ENCODE results near the gene STOX2.

STOX2 gene

GRCh38 chr4:184014301-184014700 lies 109.2 kb downstream of the STOX2 start:
- Histone ChIP-seq H3K4me3 (ENCODE audit: low read length) (no peak overlapping the region), H3K36me3 (ENCODE audit: control insufficient read depth, insufficient read depth, low read length, severe bottlenecking) (no peaks in the 10 kb centered on the region), H3K27me3 (replicated peaks; ENCODE audit: control insufficient read depth, insufficient read depth, low read length) (no peaks in the 10 kb centered on the region)

DNA sequence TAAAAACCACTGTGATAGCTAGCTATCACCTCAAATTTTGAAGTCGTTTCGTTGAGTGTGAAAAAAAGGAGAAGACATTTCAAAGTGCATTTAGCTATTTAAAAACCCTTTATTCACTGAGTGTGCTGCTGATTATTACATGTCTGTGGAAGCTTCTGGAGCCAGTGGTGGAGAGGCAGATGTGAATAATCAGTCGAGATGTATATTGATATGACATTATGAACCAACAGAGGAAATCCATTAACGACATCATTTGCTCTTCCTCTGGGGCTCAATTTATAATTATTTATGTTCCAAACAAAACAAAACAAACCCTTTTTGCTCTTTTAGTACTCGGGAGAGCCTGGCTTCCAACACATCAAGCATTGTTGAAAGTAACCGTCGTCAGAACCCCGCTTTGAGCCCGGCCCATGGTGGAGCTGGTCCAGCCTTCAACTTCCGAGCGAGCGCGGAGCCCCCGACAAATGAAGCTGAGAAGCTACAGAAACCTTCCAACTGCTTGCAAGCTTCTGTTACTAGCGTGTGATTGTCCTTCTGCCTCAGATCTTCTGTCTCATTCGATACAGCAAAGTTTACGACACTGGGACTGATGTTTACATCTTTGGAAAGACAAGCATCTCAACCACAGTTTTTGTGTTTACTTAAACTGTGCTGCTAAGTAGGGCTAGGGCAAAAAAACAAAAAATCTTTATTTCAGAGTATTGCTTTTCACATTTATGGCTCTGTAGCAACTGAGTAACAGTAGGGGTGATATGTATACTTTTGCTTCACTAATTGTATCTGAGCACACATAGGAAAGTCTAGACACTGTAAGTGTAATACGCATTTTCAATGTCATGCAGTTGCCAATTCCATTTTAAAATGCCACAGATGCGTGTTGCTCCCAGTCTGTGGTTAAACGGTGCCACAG lies 111.9 kb downstream of the STOX2 start:
- no peak for DNase-seq (ENCODE audit: low read depth)
- Histone ChIP-seq H3K27me3 (replicated peaks; ENCODE audit: control insufficient read depth, insufficient read depth, low read length) (no peaks in the 10 kb centered on the region), H3K9ac (ENCODE audit: low read length) (no peak overlapping the region), H3K4me1 (ENCODE audit: control insufficient read depth, insufficient read depth, low read length) (no peaks in the 10 kb centered on the region), H3K4me3 (ENCODE audit: low read length) (no peak overlapping the region), H3K9me3 (ENCODE audit: control insufficient read depth, low read length) (no peaks in the 10 kb centered on the region), H3K36me3 (ENCODE audit: control insufficient read depth, insufficient read depth, low read length, severe bottlenecking) (no peaks in the 10 kb centered on the region)

More at GRCh38 chr4:184014301-184014700, 109.2 kb downstream of the STOX2 start:
- no peaks in the 10 kb centered on the region for H3K9me3 ChIP-seq (ENCODE audit: control insufficient read depth, low read length)
- no peak for DNase-seq (ENCODE audit: low read depth)
- no peaks in the 10 kb centered on the region for H3K4me1 ChIP-seq (ENCODE audit: control insufficient read depth, insufficient read depth, low read length)
- no peak overlapping the region for H3K9ac ChIP-seq (ENCODE audit: low read length)

DNA sequence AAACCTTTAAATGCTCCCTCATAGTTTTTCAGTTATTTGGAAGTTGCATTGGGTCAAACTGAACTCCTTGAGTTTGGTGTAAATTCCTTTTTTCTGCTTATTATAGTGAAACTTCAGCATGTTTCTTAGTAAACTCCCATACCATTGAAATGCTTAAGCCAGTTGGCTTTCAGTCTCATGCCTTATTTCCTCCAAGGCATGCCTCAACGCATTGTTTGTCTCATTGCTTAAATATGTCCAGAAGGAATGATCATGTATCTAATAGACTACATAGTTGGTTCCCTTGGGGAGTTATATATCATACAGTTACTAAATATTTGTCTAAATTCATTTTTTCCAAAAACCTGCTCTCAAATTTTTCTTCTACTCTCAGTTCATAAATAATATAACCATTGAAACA lies 114.0 kb downstream of the STOX2 start:
- no peaks in the 10 kb centered on the region for H3K9me3 ChIP-seq (ENCODE audit: control insufficient read depth, low read length)
- DNase-seq (ENCODE audit: low read depth) = peak; percentile 3

DNA sequence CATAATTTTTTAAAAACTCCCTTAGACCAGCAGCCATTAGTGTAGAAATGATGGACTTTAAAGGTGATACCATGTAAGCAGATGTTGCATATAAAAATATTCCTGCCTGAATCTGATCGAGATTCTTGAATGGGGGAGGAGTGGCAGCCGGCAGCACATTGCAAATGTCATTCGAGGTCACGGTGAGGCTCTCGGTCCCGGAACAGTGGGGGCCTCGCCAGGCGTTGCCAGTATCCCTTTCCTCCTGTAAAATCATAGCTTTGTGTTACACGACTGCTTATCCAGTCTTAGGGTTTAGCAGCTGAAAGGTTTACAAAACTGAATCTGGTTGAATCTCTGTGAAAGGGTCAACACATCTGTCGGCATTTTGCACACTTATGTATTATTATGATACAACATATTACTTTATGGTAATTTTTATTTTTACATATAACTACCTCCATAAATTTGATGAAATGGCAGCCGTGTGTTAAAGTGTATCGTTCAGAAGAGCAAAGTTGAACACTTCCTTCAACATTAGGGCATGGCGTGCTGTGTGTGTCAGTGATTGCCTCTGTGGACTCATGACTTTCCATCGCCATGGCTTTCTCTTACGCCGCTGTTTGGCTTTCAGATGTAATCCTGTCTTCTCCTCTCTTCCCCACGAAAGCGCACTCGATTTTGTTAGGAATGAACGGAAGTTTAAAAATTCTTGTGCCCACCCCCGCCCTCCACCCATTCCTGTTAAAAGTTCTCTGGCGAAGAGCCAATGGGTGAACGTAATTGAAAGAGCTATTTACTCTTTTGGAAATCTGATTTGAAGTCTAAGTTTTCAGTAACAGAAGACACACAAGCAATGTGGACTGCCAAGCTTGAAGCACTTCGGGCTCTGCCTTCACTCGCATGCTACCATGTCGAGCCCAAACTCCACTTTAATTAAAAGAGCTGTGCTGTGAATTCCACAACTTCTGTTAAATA lies 114.8 kb downstream of the STOX2 start:
- Histone ChIP-seq H3K4me3 (ENCODE audit: low read length) (no peak overlapping the region), H3K9ac (ENCODE audit: low read length) (no peak overlapping the region), H3K27me3 (replicated peaks; ENCODE audit: control insufficient read depth, insufficient read depth, low read length) (no peaks in the 10 kb centered on the region), H3K36me3 (ENCODE audit: control insufficient read depth, insufficient read depth, low read length, severe bottlenecking) (no peaks in the 10 kb centered on the region), H3K9me3 (ENCODE audit: control insufficient read depth, low read length) (no peaks in the 10 kb centered on the region), H3K4me1 (ENCODE audit: control insufficient read depth, insufficient read depth, low read length) (no peaks in the 10 kb centered on the region)
- DNase-seq (ENCODE audit: low read depth) = no peak

More for the DNA sequence above, 114.0 kb downstream of the STOX2 start:
- Histone ChIP-seq H3K27me3 (replicated peaks; ENCODE audit: control insufficient read depth, insufficient read depth, low read length) (no peaks in the 10 kb centered on the region), H3K4me1 (ENCODE audit: control insufficient read depth, insufficient read depth, low read length) (no peaks in the 10 kb centered on the region), H3K4me3 (ENCODE audit: low read length) (no peak overlapping the region), H3K9ac (ENCODE audit: low read length) (no peak overlapping the region), H3K36me3 (ENCODE audit: control insufficient read depth, insufficient read depth, low read length, severe bottlenecking) (no peaks in the 10 kb centered on the region)

DNA sequence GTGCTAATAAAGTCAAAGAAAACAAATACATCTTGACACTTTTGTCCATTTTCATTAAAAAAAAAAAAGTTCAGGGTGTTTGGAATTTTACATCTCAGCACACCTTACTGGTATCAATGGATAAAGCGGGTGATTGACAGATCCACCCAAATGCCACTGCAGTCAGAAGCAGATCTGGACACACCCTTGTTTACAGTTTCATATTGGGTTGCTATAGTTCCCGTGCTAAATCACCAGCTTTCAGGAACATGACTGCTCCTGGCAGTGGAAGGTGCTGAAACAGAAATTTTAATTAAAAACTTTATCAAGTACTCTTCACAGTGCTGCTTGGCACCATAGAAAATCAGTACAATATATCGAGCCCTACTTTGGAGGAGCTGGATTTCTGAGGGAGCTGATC lies 116.3 kb downstream of the STOX2 start:
- no peak overlapping the region for H3K9ac ChIP-seq (ENCODE audit: low read length)
- no peaks in the 10 kb centered on the region for H3K36me3 ChIP-seq (ENCODE audit: control insufficient read depth, insufficient read depth, low read length, severe bottlenecking)
- no peak for DNase-seq (ENCODE audit: low read depth)
- H3K27me3 ChIP-seq (replicated peaks; ENCODE audit: control insufficient read depth, insufficient read depth, low read length) = no peaks in the 10 kb centered on the region
- H3K4me1 ChIP-seq (ENCODE audit: control insufficient read depth, insufficient read depth, low read length) = no peaks in the 10 kb centered on the region
- H3K4me3 ChIP-seq (ENCODE audit: low read length) = no peak overlapping the region
- no peaks in the 10 kb centered on the region for H3K9me3 ChIP-seq (ENCODE audit: control insufficient read depth, low read length)

- no peaks in the 10 kb centered on the region for H3K36me3 ChIP-seq (ENCODE audit: control insufficient read depth, insufficient read depth, low read length, severe bottlenecking)
- no peaks in the 10 kb centered on the region for H3K9me3 ChIP-seq (ENCODE audit: control insufficient read depth, low read length)
- no peak for DNase-seq (ENCODE audit: low read depth)
- no peak overlapping the region for H3K9ac ChIP-seq (ENCODE audit: low read length)
- H3K4me1 ChIP-seq (ENCODE audit: control insufficient read depth, insufficient read depth, low read length) = no peaks in the 10 kb centered on the region
- H3K4me3 ChIP-seq (ENCODE audit: low read length) = no peak overlapping the region
- no peaks in the 10 kb centered on the region for H3K27me3 ChIP-seq (replicated peaks; ENCODE audit: control insufficient read depth, insufficient read depth, low read length)
Observed at GRCh38 chr4:184022679-184023383, 117.7 kb downstream of the STOX2 start.

GRCh38 chr4:184024637-184025036 lies 119.5 kb downstream of the STOX2 start:
- Histone ChIP-seq H3K36me3 (ENCODE audit: control insufficient read depth, insufficient read depth, low read length, severe bottlenecking) (no peaks in the 10 kb centered on the region), H3K4me1 (ENCODE audit: control insufficient read depth, insufficient read depth, low read length) (no peaks in the 10 kb centered on the region), H3K4me3 (ENCODE audit: low read length) (no peak overlapping the region), H3K9ac (ENCODE audit: low read length) (no peak overlapping the region), H3K9me3 (ENCODE audit: control insufficient read depth, low read length) (no peaks in the 10 kb centered on the region), H3K27me3 (replicated peaks; ENCODE audit: control insufficient read depth, insufficient read depth, low read length) (peaks cover 5% of the 10 kb centered on the region)
- no peak for DNase-seq (ENCODE audit: low read depth)

DNA sequence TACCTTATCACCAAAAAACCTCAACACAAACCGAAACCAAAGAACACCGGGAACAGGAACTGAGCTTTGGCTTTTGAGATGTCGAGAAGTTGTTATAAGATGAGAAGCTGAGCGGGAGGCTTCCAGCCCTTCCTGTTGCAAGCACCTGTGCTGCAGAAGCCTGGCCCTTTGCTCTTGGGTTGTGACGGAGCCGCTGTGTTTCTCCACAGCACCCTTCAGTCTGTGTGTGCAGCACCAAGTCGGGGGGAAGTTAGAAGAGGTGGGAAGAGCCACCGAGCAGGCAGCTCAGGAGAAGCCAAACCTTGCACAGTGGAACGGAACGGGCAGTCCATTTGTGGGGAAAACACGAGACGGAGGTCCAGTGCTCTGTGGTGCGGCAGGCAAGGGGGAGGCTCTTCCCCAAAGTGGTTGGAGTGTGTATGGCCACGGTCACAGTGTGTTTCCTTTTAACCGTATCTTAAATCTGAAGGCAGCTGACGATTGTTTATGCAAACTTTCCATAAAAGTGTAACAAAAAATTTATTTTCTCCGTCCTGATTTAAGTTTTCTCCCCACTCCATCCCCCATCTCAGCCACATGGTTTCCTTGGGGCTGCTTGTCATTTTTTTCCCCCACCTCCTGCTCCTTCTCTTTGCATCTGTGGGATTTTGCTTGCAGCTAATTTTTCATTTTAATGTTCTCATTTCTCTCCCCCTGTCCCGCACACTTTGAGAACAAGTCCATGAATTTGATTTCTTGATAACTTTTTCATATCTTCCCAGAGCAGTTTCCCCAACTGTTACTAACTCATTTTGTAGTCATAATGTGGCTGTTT lies 123.7 kb downstream of the STOX2 start:
- peaks cover 5% of the 10 kb centered on the region for H3K27me3 ChIP-seq (replicated peaks; ENCODE audit: control insufficient read depth, insufficient read depth, low read length)
- no peaks in the 10 kb centered on the region for H3K9me3 ChIP-seq (ENCODE audit: control insufficient read depth, low read length)
- H3K9ac ChIP-seq (ENCODE audit: low read length) = no peak overlapping the region
- peak overlapping the region; percentile 62 for H3K4me3 ChIP-seq (ENCODE audit: low read length)
- H3K36me3 ChIP-seq (ENCODE audit: control insufficient read depth, insufficient read depth, low read length, severe bottlenecking) = no peaks in the 10 kb centered on the region
- no peaks in the 10 kb centered on the region for H3K4me1 ChIP-seq (ENCODE audit: control insufficient read depth, insufficient read depth, low read length)
- DNase-seq (ENCODE audit: low read depth) = no peak

DNA sequence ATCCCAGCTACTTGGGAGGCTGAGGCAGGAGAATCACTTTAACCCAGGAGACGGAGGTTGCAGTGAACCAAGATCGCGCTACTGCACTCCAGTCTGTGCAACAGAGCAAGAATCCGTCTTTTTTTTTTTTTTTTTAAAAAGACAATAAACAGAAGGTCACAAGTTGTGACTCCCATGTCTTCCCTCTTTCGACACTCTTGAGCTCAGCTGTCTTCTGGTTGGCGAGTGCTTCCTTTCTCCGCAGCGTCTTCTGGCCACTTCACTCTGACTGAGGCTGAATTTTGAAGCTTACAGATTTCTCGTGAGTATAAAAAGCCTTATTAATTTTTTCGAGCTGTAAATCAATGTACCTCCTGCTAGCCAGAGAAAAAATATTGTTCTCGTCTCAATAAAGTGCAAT lies 124.9 kb downstream of the STOX2 start:
- Histone ChIP-seq H3K36me3 (ENCODE audit: control insufficient read depth, insufficient read depth, low read length, severe bottlenecking) (no peaks in the 10 kb centered on the region), H3K27me3 (replicated peaks; ENCODE audit: control insufficient read depth, insufficient read depth, low read length) (peaks cover 5% of the 10 kb centered on the region), H3K9ac (ENCODE audit: low read length) (no peak overlapping the region), H3K9me3 (ENCODE audit: control insufficient read depth, low read length) (no peaks in the 10 kb centered on the region), H3K4me1 (ENCODE audit: control insufficient read depth, insufficient read depth, low read length) (no peaks in the 10 kb centered on the region), H3K4me3 (ENCODE audit: low read length) (no peak overlapping the region)
- no peak for DNase-seq (ENCODE audit: low read depth)

DNA sequence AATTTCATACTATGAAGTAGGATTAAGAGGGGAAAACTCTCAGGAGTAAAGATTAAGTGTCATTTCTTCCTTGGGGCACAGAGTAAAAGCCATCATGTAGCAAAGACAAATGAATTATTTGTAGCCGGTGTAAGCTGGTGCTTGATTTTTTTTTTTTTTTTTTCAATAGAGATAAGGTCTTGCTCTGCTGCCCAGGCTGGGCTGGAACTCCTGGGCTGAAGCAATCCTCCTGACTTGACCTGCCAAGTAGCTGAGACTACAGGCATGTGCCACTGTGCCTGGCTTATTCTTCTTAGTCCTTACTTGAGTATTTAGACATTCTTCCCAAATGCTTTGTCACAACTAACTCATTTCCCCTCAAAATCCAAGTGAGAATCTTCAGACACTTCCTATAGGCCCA lies 125.7 kb downstream of the STOX2 start:
- peaks cover 5% of the 10 kb centered on the region for H3K27me3 ChIP-seq (replicated peaks; ENCODE audit: control insufficient read depth, insufficient read depth, low read length)
- no peaks in the 10 kb centered on the region for H3K9me3 ChIP-seq (ENCODE audit: control insufficient read depth, low read length)
- no peak overlapping the region for H3K4me3 ChIP-seq (ENCODE audit: low read length)
- no peaks in the 10 kb centered on the region for H3K4me1 ChIP-seq (ENCODE audit: control insufficient read depth, insufficient read depth, low read length)
- H3K36me3 ChIP-seq (ENCODE audit: control insufficient read depth, insufficient read depth, low read length, severe bottlenecking) = no peaks in the 10 kb centered on the region
- DNase-seq (ENCODE audit: low read depth) = no peak
- H3K9ac ChIP-seq (ENCODE audit: low read length) = no peak overlapping the region

All from adipocyte (in vitro differentiated cells).